Activated T-cell treated with anti-CD3 and anti-CD28 coated beads, Interleukin-2, amount 50 U/mL, for 24 hours (primary cell): ENCODE data around the gene CDH1.

ENCODE experiments used
- DNase-seq: peaks from one replicate; pipeline ENCODE4 v3.0.0-alpha.2; 2020
- H3K27ac Mint-ChIP-seq: 2 replicates; pipeline ENCODE4 v1.8.0; 2020; ENCODE audit warnings: mild to moderate bottlenecking, mixed read lengths
- H3K27me3 Mint-ChIP-seq: 2 replicates; pipeline ENCODE4 v1.8.0; 2020; ENCODE audit warnings: mixed read lengths
- H3K36me3 Mint-ChIP-seq: 2 replicates; pipeline ENCODE4 v1.8.0; 2020; ENCODE audit warnings: low read depth, mixed read lengths
- H3K4me1 Mint-ChIP-seq: 2 replicates; pipeline ENCODE4 v1.8.0; 2020; ENCODE audit warnings: low read depth, mixed read lengths
- H3K4me3 Mint-ChIP-seq: 2 replicates; pipeline ENCODE4 v1.8.0; 2020; ENCODE audit warnings: mild to moderate bottlenecking, moderate library complexity, mixed read lengths
- H3K9me3 Mint-ChIP-seq: 2 replicates; pipeline ENCODE4 v1.8.0; 2020; ENCODE audit warnings: mixed read lengths

Gene CDH1

GRCh38 chr16:68851601-68852000, 114.5 kb downstream of the CDH1 start:
- Mint-ChIP-seq H3K27ac (no peak overlapping the region), H3K27me3 (no peaks in the 10 kb centered on the region), H3K9me3 (no peaks in the 10 kb centered on the region), H3K36me3 (peaks cover 51% of the 10 kb centered on the region), H3K4me3 (no peak overlapping the region), H3K4me1 (peaks cover 31% of the 10 kb centered on the region)
- DNase-seq: no peak

- Mint-ChIP-seq H3K27ac (no peak overlapping the region), H3K4me3 (no peak overlapping the region), H3K9me3 (no peaks in the 10 kb centered on the region), H3K36me3 (peaks cover 52% of the 10 kb centered on the region), H3K27me3 (no peaks in the 10 kb centered on the region), H3K4me1 (peaks cover 15% of the 10 kb centered on the region)
- DNase-seq: no peak
Observed at GRCh38 chr16:68857479-68857878, 120.4 kb downstream of the CDH1 start.

GRCh38 chr16:68859828-68860227, 122.7 kb downstream of the CDH1 start:
- H3K9me3 Mint-ChIP-seq: no peaks in the 10 kb centered on the region
- H3K4me3 Mint-ChIP-seq: no peak overlapping the region
- H3K27ac Mint-ChIP-seq: no peak overlapping the region
- peaks cover 58% of the 10 kb centered on the region for H3K36me3 Mint-ChIP-seq
- DNase-seq: no peak
- H3K4me1 Mint-ChIP-seq: peaks cover 10% of the 10 kb centered on the region
- no peaks in the 10 kb centered on the region for H3K27me3 Mint-ChIP-seq

- H3K27me3 Mint-ChIP-seq: no peaks in the 10 kb centered on the region
- H3K27ac Mint-ChIP-seq: no peak overlapping the region
- H3K9me3 Mint-ChIP-seq: no peaks in the 10 kb centered on the region
- H3K4me3 Mint-ChIP-seq: no peak overlapping the region
- DNase-seq: no peak
- peaks cover 65% of the 10 kb centered on the region for H3K36me3 Mint-ChIP-seq
- peaks cover 7% of the 10 kb centered on the region for H3K4me1 Mint-ChIP-seq
Observed at GRCh38 chr16:68860978-68861892, 124.1 kb downstream of the CDH1 start.

- H3K4me3 Mint-ChIP-seq: no peak overlapping the region
- no peak for DNase-seq
- no peaks in the 10 kb centered on the region for H3K9me3 Mint-ChIP-seq
- H3K27me3 Mint-ChIP-seq: no peaks in the 10 kb centered on the region
- no peaks in the 10 kb centered on the region for H3K4me1 Mint-ChIP-seq
- no peak overlapping the region for H3K27ac Mint-ChIP-seq
- H3K36me3 Mint-ChIP-seq: peaks cover 80% of the 10 kb centered on the region
Observed at GRCh38 chr16:68866933-68867332, 129.8 kb downstream of the CDH1 start.

- DNase-seq: no peak
- Mint-ChIP-seq H3K4me1 (no peaks in the 10 kb centered on the region), H3K36me3 (peaks cover 82% of the 10 kb centered on the region), H3K27ac (no peak overlapping the region), H3K9me3 (no peaks in the 10 kb centered on the region), H3K4me3 (no peak overlapping the region), H3K27me3 (no peaks in the 10 kb centered on the region)
Observed at GRCh38 chr16:68869492-68870088, 132.5 kb downstream of the CDH1 start.

- Mint-ChIP-seq H3K27me3 (no peaks in the 10 kb centered on the region), H3K27ac (no peak overlapping the region), H3K36me3 (peaks cover 89% of the 10 kb centered on the region)
Observed at GRCh38 chr16:68873635-68874471, 136.8 kb downstream of the CDH1 start.

GRCh38 chr16:68875871-68876270, 138.8 kb downstream of the CDH1 start:
- Mint-ChIP-seq H3K9me3 (no peaks in the 10 kb centered on the region), H3K27ac (no peak overlapping the region), H3K36me3 (peaks cover 80% of the 10 kb centered on the region), H3K4me1 (no peaks in the 10 kb centered on the region), H3K27me3 (no peaks in the 10 kb centered on the region), H3K4me3 (no peak overlapping the region)
- no peak for DNase-seq

More at GRCh38 chr16:68873635-68874471, 136.8 kb downstream of the CDH1 start:
- H3K9me3 Mint-ChIP-seq: no peaks in the 10 kb centered on the region
- DNase-seq: no peak
- no peaks in the 10 kb centered on the region for H3K4me1 Mint-ChIP-seq
- no peak overlapping the region for H3K4me3 Mint-ChIP-seq

GRCh38 chr16:68883685-68884084, 146.6 kb downstream of the CDH1 start:
- Mint-ChIP-seq H3K4me1 (no peaks in the 10 kb centered on the region), H3K27me3 (no peaks in the 10 kb centered on the region), H3K27ac (no peak overlapping the region), H3K36me3 (peaks cover 66% of the 10 kb centered on the region), H3K9me3 (no peaks in the 10 kb centered on the region), H3K4me3 (no peak overlapping the region)
- DNase-seq: no peak

- peaks cover 71% of the 10 kb centered on the region for H3K36me3 Mint-ChIP-seq
- H3K27me3 Mint-ChIP-seq: no peaks in the 10 kb centered on the region
- H3K4me3 Mint-ChIP-seq: no peak overlapping the region
- no peak overlapping the region for H3K27ac Mint-ChIP-seq
- no peak for DNase-seq
- H3K4me1 Mint-ChIP-seq: no peaks in the 10 kb centered on the region
- no peaks in the 10 kb centered on the region for H3K9me3 Mint-ChIP-seq
Observed at GRCh38 chr16:68884401-68884800, 147.3 kb downstream of the CDH1 start.
